Activated naive CD4-positive, alpha-beta T cell (primary cell): ENCODE results near the gene UBE2N.
A peak's percentile ranks its signal among the peaks of the same experiment; 100 is the strongest.
"Not testable (repeated sequence)": the region's sequence is repeated elsewhere in the genome, so short reads cannot be mapped to it uniquely, and the experiment has no call there.

ENCODE experiments used
- DNase-seq, 4 experiments: peaks; one replicate each; lab custom pipeline; 2025; lab: John Stamatoyannopoulos, UW

UBE2N gene

GRCh38 chr12:93443576-93443975, 1.8 kb upstream of the UBE2N start:
- no peak for DNase-seq

- DNase-seq = no peak
Measured at GRCh38 chr12:93442411-93443340, 929 bp upstream of the UBE2N start.

- DNase-seq = peak in 2 of 4 experiments; percentile 17 to 27
Measured at GRCh38 chr12:93441081-93441616, 598 bp downstream of the UBE2N start.

- no peak for DNase-seq
Measured at GRCh38 chr12:93440043-93440835, 1.5 kb downstream of the UBE2N start.

GRCh38 chr12:93438266-93439050, 3.3 kb downstream of the UBE2N start:
- no peak for DNase-seq

- DNase-seq = no peak
Measured at GRCh38 chr12:93434256-93434865, 7.4 kb downstream of the UBE2N start.

GRCh38 chr12:93432031-93432430, 9.7 kb downstream of the UBE2N start:
- not testable (repeated sequence) for DNase-seq

- no peak for DNase-seq
Measured at GRCh38 chr12:93430280-93430679, 11.5 kb downstream of the UBE2N start.

- DNase-seq = no peak
Measured at GRCh38 chr12:93429852-93430251, 11.9 kb downstream of the UBE2N start.

GRCh38 chr12:93429448-93429847, 12.3 kb downstream of the UBE2N start:
- DNase-seq = no peak

GRCh38 chr12:93427779-93428564, 13.8 kb downstream of the UBE2N start:
- DNase-seq = no peak

GRCh38 chr12:93426412-93426805, 15.3 kb downstream of the UBE2N start:
- no peak for DNase-seq

GRCh38 chr12:93425736-93426411, 15.9 kb downstream of the UBE2N start:
- no peak for DNase-seq

GRCh38 chr12:93422050-93422449, 19.7 kb downstream of the UBE2N start:
- no peak for DNase-seq

GRCh38 chr12:93419388-93420034, 22.2 kb downstream of the UBE2N start:
- no peak for DNase-seq

GRCh38 chr12:93417967-93418480, 23.7 kb downstream of the UBE2N start:
- no peak for DNase-seq

GRCh38 chr12:93415723-93416464, 25.9 kb downstream of the UBE2N start:
- DNase-seq = no peak

- DNase-seq = no peak
Measured at GRCh38 chr12:93413064-93413463, 28.7 kb downstream of the UBE2N start.

- DNase-seq = not testable (repeated sequence)
Measured at GRCh38 chr12:93412396-93412795, 29.4 kb downstream of the UBE2N start.
